PC-9 (cell line): Measurements from ENCODE around the gene ADARB2.
"Not testable (repeated sequence)": the region's sequence is repeated elsewhere in the genome, so short reads cannot be mapped to it uniquely, and the experiment has no call there.

Source experiments
- EZH2 ChIP-seq: fragments of 200-600 bp; sonication (generic); IDR thresholded peaks from 2 replicates; pipeline ENCODE4 v1.8.0; 2017; ENCODE audit warnings: antibody characterized with exemption, low read depth
- TF ChIP-seq, protein P1 (sequence below): fragments of 200-600 bp; sonication (generic); conservative IDR thresholded peaks from 2 replicates; pipeline ENCODE4 v1.6.1; 2017; ENCODE audit warnings: mixed run types, antibody characterized with exemption, mild to moderate bottlenecking, moderate library complexity

DNA sequence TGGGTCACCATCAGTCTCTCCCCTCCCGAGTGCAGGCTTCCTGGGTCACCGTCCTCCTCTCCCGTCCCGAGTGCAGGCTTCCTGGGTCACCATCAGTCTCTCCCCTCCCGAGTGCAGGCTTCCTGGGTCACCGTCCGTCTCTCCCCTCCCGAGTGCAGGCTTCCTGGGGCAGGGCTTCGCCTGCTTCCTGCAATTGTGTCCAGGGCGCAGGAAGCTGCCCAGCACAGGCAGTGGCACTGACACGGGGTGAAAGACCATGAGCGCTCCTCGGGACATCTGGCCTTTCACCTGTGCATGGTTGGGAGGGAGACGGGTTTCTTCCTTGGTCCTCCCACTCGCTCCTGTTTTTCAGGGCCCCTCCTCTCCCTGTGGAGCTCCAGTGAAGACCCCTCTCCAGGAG lies 339.2 kb downstream of the ADARB2 start:
- TF ChIP-seq, protein P1, sequence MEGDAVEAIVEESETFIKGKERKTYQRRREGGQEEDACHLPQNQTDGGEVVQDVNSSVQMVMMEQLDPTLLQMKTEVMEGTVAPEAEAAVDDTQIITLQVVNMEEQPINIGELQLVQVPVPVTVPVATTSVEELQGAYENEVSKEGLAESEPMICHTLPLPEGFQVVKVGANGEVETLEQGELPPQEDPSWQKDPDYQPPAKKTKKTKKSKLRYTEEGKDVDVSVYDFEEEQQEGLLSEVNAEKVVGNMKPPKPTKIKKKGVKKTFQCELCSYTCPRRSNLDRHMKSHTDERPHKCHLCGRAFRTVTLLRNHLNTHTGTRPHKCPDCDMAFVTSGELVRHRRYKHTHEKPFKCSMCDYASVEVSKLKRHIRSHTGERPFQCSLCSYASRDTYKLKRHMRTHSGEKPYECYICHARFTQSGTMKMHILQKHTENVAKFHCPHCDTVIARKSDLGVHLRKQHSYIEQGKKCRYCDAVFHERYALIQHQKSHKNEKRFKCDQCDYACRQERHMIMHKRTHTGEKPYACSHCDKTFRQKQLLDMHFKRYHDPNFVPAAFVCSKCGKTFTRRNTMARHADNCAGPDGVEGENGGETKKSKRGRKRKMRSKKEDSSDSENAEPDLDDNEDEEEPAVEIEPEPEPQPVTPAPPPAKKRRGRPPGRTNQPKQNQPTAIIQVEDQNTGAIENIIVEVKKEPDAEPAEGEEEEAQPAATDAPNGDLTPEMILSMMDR, result not testable (repeated sequence)
- not testable (repeated sequence) for TF ChIP-seq EZH2
